Fibroblast of lung (primary cell): Measurements from ENCODE around the gene PLCH2. TPM values are rescaled to one million over a fixed set of nuclear protein-coding genes. Genes with fewer than 3 reads are reported as not detected.
"Not testable (repeated sequence)": the region's sequence is repeated elsewhere in the genome, so short reads cannot be mapped to it uniquely, and the experiment has no call there.

Experiments used
- DNase-seq, 2 donors: peaks; one replicate each; pipeline versions ENCODE4 v3.0.0 to v3.0.0-alpha.2; 2010; ENCODE audit warnings: low read depth in 2 of 2
- H2AFZ ChIP-seq: 2 replicates; pipeline ENCODE4 v1.5.1; 2012; ENCODE audit warnings: low read length, control low read depth, inconsistent platforms
- H3K27ac ChIP-seq: 2 replicates; pipeline ENCODE4 v1.5.1; 2011; ENCODE audit warnings: low read length, control low read depth; ENCODE audit not compliant: insufficient read depth
- H3K27me3 ChIP-seq: 2 replicates; pipeline ENCODE4 v1.5.1; 2011; ENCODE audit warnings: mild to moderate bottlenecking, low read length; ENCODE audit not compliant: control insufficient read depth, insufficient read depth
- H3K36me3 ChIP-seq: 2 replicates; pipeline ENCODE4 v1.5.1; 2011; ENCODE audit warnings: low read length; ENCODE audit not compliant: control insufficient read depth, insufficient read depth
- H3K4me1 ChIP-seq: 2 replicates; pipeline ENCODE4 v1.5.1; 2011; ENCODE audit warnings: low read length; ENCODE audit not compliant: control insufficient read depth, insufficient read depth; ENCODE audit errors: extremely low read depth
- H3K4me2 ChIP-seq: 2 replicates; pipeline ENCODE4 v1.5.1; 2011; ENCODE audit warnings: low read length, control low read depth; ENCODE audit not compliant: insufficient read depth; ENCODE audit errors: extremely low read depth
- H3K4me3 ChIP-seq, 4 experiments: fragments of 200-600 bp in 1 of 4; sonication (generic) in 1 of 4; replicated peaks in 1 of 4; 2 replicates each; pipeline ENCODE4 v1.5.1; 2011 to 2016; ENCODE audit warnings: low read length in 4 of 4, low read depth in 3 of 4, mild to moderate bottlenecking in 3 of 4, control low read depth in 2 of 4, inconsistent platforms in 1 of 4, mixed read lengths in 1 of 4; ENCODE audit not compliant: insufficient read depth in 1 of 4; ENCODE audit errors: control extremely low read depth in 1 of 4
- H3K79me2 ChIP-seq: 2 replicates; pipeline ENCODE4 v1.5.1; 2012; ENCODE audit warnings: mild to moderate bottlenecking, low read length, inconsistent platforms; ENCODE audit not compliant: control insufficient read depth, insufficient read depth
- H3K9ac ChIP-seq: 2 replicates; pipeline ENCODE4 v1.5.1; 2011; ENCODE audit warnings: mild to moderate bottlenecking, low read length, control low read depth; ENCODE audit not compliant: insufficient read depth
- H3K9me3 ChIP-seq: 2 replicates; pipeline ENCODE4 v1.5.1; 2012; ENCODE audit warnings: low read depth, low read length; ENCODE audit not compliant: control insufficient read depth, insufficient read depth
- H4K20me1 ChIP-seq: 2 replicates; pipeline ENCODE4 v1.5.1; 2011; ENCODE audit warnings: low read length; ENCODE audit not compliant: control insufficient read depth, insufficient read depth; ENCODE audit errors: extremely low read depth
- CTCF ChIP-seq, 2 donors: IDR thresholded peaks in 1 of 2; conservative IDR thresholded peaks in 1 of 2; 1 replicate in 1 of 2; 2 replicates in 1 of 2; pipeline ENCODE4 v1.5.1; 2011 to 2012; ENCODE audit warnings: low read length in 2 of 2, control low read depth in 1 of 2, inconsistent platforms in 1 of 2, low read depth in 1 of 2, mild to moderate bottlenecking in 1 of 2
- EZH2 ChIP-seq: IDR thresholded peaks from 2 replicates; pipeline ENCODE4 v1.5.1; 2012; ENCODE audit warnings: low read length, control low read depth, mild to moderate bottlenecking; ENCODE audit errors: missing control alignments
- polyA plus RNA-seq, 2 donors: library from polyadenylated mRNA; depleted of rRNA in 1 of 2; stranded (reverse) in 1 of 2; unstranded in 1 of 2; fragments of >200 nt; gene quantifications; 2 replicates each; pipeline ENCODE4 v1.2.1, GENCODE V29; 2011 to 2012; ENCODE audit warnings: missing spikeins in 1 of 2
- total RNA-seq: library from RNA; depleted of rRNA; stranded (reverse); fragments of >200 nt; gene quantifications from 2 replicates; pipeline ENCODE4 v1.2.1, GENCODE V29; 2014

Gene PLCH2
- total and polyA plus RNA-seq, 2 donors (not counting 1 experiment from before 2014, with no cell fraction given): 0.02 to 0.17 TPM

- H3K4me3 ChIP-seq: no peak overlapping the region
- no peak overlapping the region for H3K4me2 ChIP-seq
- no peak overlapping the region for H2AFZ ChIP-seq
- H4K20me1 ChIP-seq: no peaks in the 10 kb centered on the region
- no peaks in the 10 kb centered on the region for H3K36me3 ChIP-seq
- no peak overlapping the region for H3K27ac ChIP-seq
- H3K9ac ChIP-seq: no peak overlapping the region
- no peaks in the 10 kb centered on the region for H3K9me3 ChIP-seq
- no peaks in the 10 kb centered on the region for H3K4me1 ChIP-seq
- DNase-seq: no peak
- H3K27me3 ChIP-seq: peaks cover 11% of the 10 kb centered on the region
- H3K79me2 ChIP-seq: no peaks in the 10 kb centered on the region
- TF ChIP-seq CTCF (conservative IDR thresholded peaks at IDR 0.05 in 1 of 2, IDR thresholded peaks at IDR 0.05 in 1 of 2; ENCODE audit: low read depth in 1 of 2, low read length in 2 of 2) (no peak), EZH2 (no peak)
Observed at GRCh38 chr1:2438641-2439040, 37.4 kb upstream of the PLCH2 start.

- Histone ChIP-seq H3K9me3 (no peaks in the 10 kb centered on the region), H3K9ac (no peak overlapping the region), H3K4me1 (no peaks in the 10 kb centered on the region), H4K20me1 (no peaks in the 10 kb centered on the region), H2AFZ (no peak overlapping the region), H3K36me3 (no peaks in the 10 kb centered on the region), H3K4me3 (no peak overlapping the region), H3K4me2 (no peak overlapping the region), H3K27me3 (peaks cover 17% of the 10 kb centered on the region), H3K27ac (no peak overlapping the region), H3K79me2 (no peaks in the 10 kb centered on the region)
- no peak for DNase-seq
- TF ChIP-seq EZH2 (no peak), CTCF (conservative IDR thresholded peaks at IDR 0.05 in 1 of 2, IDR thresholded peaks at IDR 0.05 in 1 of 2; ENCODE audit: low read depth in 1 of 2, low read length in 2 of 2) (no peak)
Observed at GRCh38 chr1:2439369-2439768, 36.7 kb upstream of the PLCH2 start.

- not testable (repeated sequence) for H4K20me1 ChIP-seq, H3K4me2 ChIP-seq, H2AFZ ChIP-seq, H3K79me2 ChIP-seq, H3K4me3 ChIP-seq, H3K4me1 ChIP-seq, H3K27ac ChIP-seq, H3K9ac ChIP-seq, H3K36me3 ChIP-seq, H3K9me3 ChIP-seq, DNase-seq
- H3K27me3 ChIP-seq: peaks cover 25% of the 10 kb centered on the region
Observed at GRCh38 chr1:2440346-2440745, 35.7 kb upstream of the PLCH2 start.
